ENCODE measurements around the gene KLK13. TPM values are rescaled to one million over a fixed set of nuclear protein-coding genes. Genes with fewer than 3 reads are reported as not detected.

KLK13 gene
- 10 to 100 TPM in 3 of 4 donors, 1 to 10 TPM in 1; 6.6 to 23.5 (median 16.5) TPM for total RNA-seq

- WGBS, result 40% methylated on average over 12 of the region's 38 CpGs
- Histone ChIP-seq H3K27ac (peak within 1 kb of the TSS; percentile 62), H3K27me3 (peaks cover 34% of the 10 kb centered on the region), H3K4me1 (peaks cover 46% of the 10 kb centered on the region), H3K36me3 (no peaks in the 10 kb centered on the region), H3K4me3 (peak within 1 kb of the TSS; percentile 40), H3K9me3 (no peaks in the 10 kb centered on the region)
- no peak for DNase-seq (ENCODE audit: low spot score in 2 of 2)
- TF ChIP-seq POLR2AphosphoS5 (IDR thresholded peaks at IDR 0.05) (no peak), EP300 (IDR thresholded peaks at IDR 0.05) (no peak)
Observed at GRCh38 chr19:51064534-51065220, at the start of gene KLK13. Gene KLK13 (minus strand): TSS chr19:51065092. CDS start chr19:51065067, 25 bp downstream.

- no peaks in the 10 kb centered on the region for H3K4me1 ChIP-seq
- H3K4me3 ChIP-seq, result no peak overlapping the region
- 79% methylated on average over 6 of the region's 6 CpGs for WGBS
- H3K27ac ChIP-seq, result no peak overlapping the region
- no peaks in the 10 kb centered on the region for H3K36me3 ChIP-seq
- peaks cover 19% of the 10 kb centered on the region for H3K27me3 ChIP-seq
- no peak for DNase-seq (ENCODE audit: low spot score in 2 of 2)
- no peaks in the 10 kb centered on the region for H3K9me3 ChIP-seq
- no peak for TF ChIP-seq CTCF (IDR thresholded peaks at IDR 0.05)
- TF ChIP-seq POLR2AphosphoS5 (IDR thresholded peaks at IDR 0.05), result no peak
- TF ChIP-seq EP300 (IDR thresholded peaks at IDR 0.05), result no peak
- TF ChIP-seq POLR2A (IDR thresholded peaks at IDR 0.05), result no peak
Observed at GRCh38 chr19:51114087-51114729, 49.3 kb upstream of the KLK13 start.

- Histone ChIP-seq H3K9me3 (no peaks in the 10 kb centered on the region), H3K36me3 (no peaks in the 10 kb centered on the region), H3K4me3 (no peak overlapping the region), H3K27ac (no peak overlapping the region), H3K4me1 (peaks cover 19% of the 10 kb centered on the region), H3K27me3 (peaks cover 13% of the 10 kb centered on the region)
- WGBS, result 49% methylated on average over 6 of the region's 6 CpGs
- no peak for DNase-seq (ENCODE audit: low spot score in 2 of 2)
- no peak for TF ChIP-seq POLR2A (IDR thresholded peaks at IDR 0.05)
- no peak for TF ChIP-seq POLR2AphosphoS5 (IDR thresholded peaks at IDR 0.05)
- TF ChIP-seq CTCF (IDR thresholded peaks at IDR 0.05), result no peak
Observed at GRCh38 chr19:51111606-51112005, 46.7 kb upstream of the KLK13 start.

- no peaks in the 10 kb centered on the region for H3K9me3 ChIP-seq
- H3K27me3 ChIP-seq, result peaks cover 5% of the 10 kb centered on the region
- 83% methylated on average over 1 of the region's 1 CpG for WGBS
- no peak overlapping the region for H3K4me3 ChIP-seq
- no peak overlapping the region for H3K27ac ChIP-seq
- no peak for DNase-seq (ENCODE audit: low spot score in 2 of 2)
- H3K4me1 ChIP-seq, result peaks cover 22% of the 10 kb centered on the region
- TF ChIP-seq EP300 (IDR thresholded peaks at IDR 0.05) (no peak), CTCF (IDR thresholded peaks at IDR 0.05) (no peak), POLR2A (IDR thresholded peaks at IDR 0.05) (no peak), POLR2AphosphoS5 (IDR thresholded peaks at IDR 0.05) (no peak)
- no peaks in the 10 kb centered on the region for H3K36me3 ChIP-seq
Observed at GRCh38 chr19:51110666-51110971, 45.7 kb upstream of the KLK13 start.

- Histone ChIP-seq H3K27me3 (no peaks in the 10 kb centered on the region), H3K4me3 (peak overlapping the region; percentile 84), H3K27ac (no peak overlapping the region), H3K36me3 (peaks cover 10% of the 10 kb centered on the region), H3K4me1 (peaks cover 22% of the 10 kb centered on the region), H3K9me3 (no peaks in the 10 kb centered on the region)
- TF ChIP-seq POLR2AphosphoS5 (IDR thresholded peaks at IDR 0.05) (no peak), POLR2A (IDR thresholded peaks at IDR 0.05) (no peak), EP300 (IDR thresholded peaks at IDR 0.05) (no peak), CTCF (IDR thresholded peaks at IDR 0.05) (no peak)
- 3% methylated on average over 15 of the region's 15 CpGs for WGBS
- no peak for DNase-seq (ENCODE audit: low spot score in 2 of 2)
Observed at GRCh38 chr19:51108805-51109146, 43.9 kb upstream of the KLK13 start.

All from suprapubic skin (tissue), 4 donors.